Astrocyte (in vitro differentiated cells and primary cell): ENCODE measurements around the gene ZNF70. TPM values are rescaled to one million over a fixed set of nuclear protein-coding genes. Genes with fewer than 3 reads are reported as not detected.
A peak's percentile ranks its signal among the peaks of the same experiment; 100 is the strongest.

Source experiments
- DNase-seq: peaks from one replicate; pipeline ENCODE4 v3.0.0-alpha.2; 2010; ENCODE audit warnings: low read depth
- FAIRE-seq: peaks from 2 replicates; lab custom pipeline; 2011; peaks lifted over from hg19 to GRCh38; lab: Jason Lieb, UNC
- H2AFZ ChIP-seq: 2 replicates; pipeline ENCODE4 v1.6.0; 2012; ENCODE audit warnings: low read depth, low read length, inconsistent platforms
- H3K27ac ChIP-seq: 2 replicates; pipeline ENCODE4 v1.5.1; 2011; ENCODE audit warnings: low read depth, low read length, inconsistent platforms
- H3K27me3 ChIP-seq: 2 replicates; pipeline ENCODE4 v1.6.0; 2011; ENCODE audit warnings: low read length, inconsistent platforms; ENCODE audit not compliant: insufficient read depth
- H3K36me3 ChIP-seq: 2 replicates; pipeline ENCODE4 v1.5.1; 2011; ENCODE audit warnings: low read length, inconsistent platforms; ENCODE audit not compliant: insufficient read depth
- H3K4me1 ChIP-seq: 2 replicates; pipeline ENCODE4 v1.5.1; 2011; ENCODE audit warnings: low read length, inconsistent platforms; ENCODE audit not compliant: insufficient read depth
- H3K4me2 ChIP-seq: 2 replicates; pipeline ENCODE4 v1.6.0; 2012; ENCODE audit warnings: low read length, inconsistent platforms
- H3K4me3 ChIP-seq: 2 replicates; pipeline ENCODE4 v1.5.1; 2011; ENCODE audit warnings: low read depth, mild to moderate bottlenecking, low read length, inconsistent platforms; ENCODE audit not compliant: insufficient read depth
- H3K79me2 ChIP-seq: 2 replicates; pipeline ENCODE4 v1.6.0; 2012; ENCODE audit warnings: mild to moderate bottlenecking, low read length, inconsistent platforms; ENCODE audit not compliant: insufficient read depth
- H3K9ac ChIP-seq: 2 replicates; pipeline ENCODE4 v1.6.0; 2012; ENCODE audit warnings: mild to moderate bottlenecking, low read length, inconsistent platforms
- H3K9me3 ChIP-seq: 2 replicates; pipeline ENCODE4 v1.5.1; 2012; ENCODE audit warnings: low read depth, mild to moderate bottlenecking, low read length, inconsistent platforms; ENCODE audit not compliant: insufficient read depth
- H4K20me1 ChIP-seq: 2 replicates; pipeline ENCODE4 v1.6.0; 2012; ENCODE audit warnings: low read length, inconsistent platforms; ENCODE audit not compliant: insufficient read depth
- H3K27ac Mint-ChIP-seq: one replicate; pipeline ENCODE4 v1.8.0; 2021; ENCODE audit warnings: mild to moderate bottlenecking, mixed read lengths; ENCODE audit not compliant: unreplicated experiment
- H3K27me3 Mint-ChIP-seq: one replicate; pipeline ENCODE4 v1.8.0; 2021; ENCODE audit warnings: low read depth, mixed read lengths; ENCODE audit not compliant: unreplicated experiment
- H3K36me3 Mint-ChIP-seq: one replicate; pipeline ENCODE4 v1.8.0; 2021; ENCODE audit warnings: low read depth, mixed read lengths; ENCODE audit not compliant: unreplicated experiment
- H3K4me1 Mint-ChIP-seq: one replicate; pipeline ENCODE4 v1.8.0; 2021; ENCODE audit warnings: low read depth, mixed read lengths; ENCODE audit not compliant: unreplicated experiment
- H3K4me3 Mint-ChIP-seq: one replicate; pipeline ENCODE4 v1.8.0; 2021; ENCODE audit warnings: mild to moderate bottlenecking, moderate library complexity, mixed read lengths; ENCODE audit not compliant: unreplicated experiment
- H3K9me3 Mint-ChIP-seq: one replicate; pipeline ENCODE4 v1.8.0; 2021; ENCODE audit warnings: mild to moderate bottlenecking, mixed read lengths; ENCODE audit not compliant: unreplicated experiment
- EZH2 ChIP-seq: IDR thresholded peaks from 2 replicates; pipeline ENCODE4 v1.6.1; 2012; ENCODE audit warnings: mild to moderate bottlenecking, low read length, inconsistent platforms; ENCODE audit not compliant: insufficient read depth
- total RNA-seq: library from RNA; stranded (reverse); gene quantifications from 2 replicates; pipeline ENCODE4 v1.2.1, GENCODE V29; 2021
- TF ChIP-seq, protein P1 (sequence below): IDR thresholded peaks from 2 replicates; pipeline ENCODE4 v1.5.1; 2011; ENCODE audit warnings: low read depth, mild to moderate bottlenecking, inconsistent platforms, low read length, moderate library complexity; ENCODE audit not compliant: insufficient read depth

Gene ZNF70
- total RNA-seq, 1 donor from 2014 or later: 8.8 TPM

DNA sequence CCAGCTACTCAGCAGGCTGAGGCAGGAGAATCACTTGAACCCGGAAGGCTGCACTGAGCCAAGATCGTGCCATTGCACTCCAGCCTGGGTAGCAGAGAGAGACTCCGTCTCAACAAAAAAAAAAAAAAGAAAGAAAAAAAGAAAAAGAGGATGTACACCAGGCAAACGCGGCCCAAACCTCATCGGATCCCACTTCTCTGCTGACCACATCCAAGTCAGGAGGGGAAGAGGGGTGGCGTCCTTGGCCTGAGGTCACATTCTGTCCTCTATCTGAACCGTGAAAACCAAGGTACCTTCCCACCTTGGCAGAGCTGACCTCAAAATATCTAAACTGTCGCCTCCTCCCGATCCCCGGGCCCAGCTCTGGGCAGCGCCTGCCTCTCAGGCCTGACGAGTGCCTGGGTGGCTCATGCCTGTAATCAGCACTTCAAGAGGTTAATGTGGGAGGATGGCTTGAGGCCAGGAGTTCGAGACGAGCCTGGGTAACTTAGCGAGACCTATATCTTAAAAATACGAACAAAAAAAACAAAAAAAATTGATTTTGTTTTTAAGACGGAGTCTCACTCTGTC is 35.0 kb downstream of the ZNF70 start:
- Histone ChIP-seq H3K4me3 (no peak overlapping the region), H3K27me3 (no peaks in the 10 kb centered on the region), H3K4me2 (peak overlapping the region; percentile 85), H4K20me1 (peaks cover 6% of the 10 kb centered on the region), H3K79me2 (peaks cover 13% of the 10 kb centered on the region), H3K9me3 (no peaks in the 10 kb centered on the region), H3K9ac (no peak overlapping the region), H2AFZ (no peak overlapping the region), H3K4me1 (peaks cover 4% of the 10 kb centered on the region), H3K27ac (no peak overlapping the region), H3K36me3 (peaks cover under 1% of the 10 kb centered on the region)
- H3K4me3 Mint-ChIP-seq: peak overlapping the region; percentile 80
- no peaks in the 10 kb centered on the region for H3K27me3 Mint-ChIP-seq
- H3K9me3 Mint-ChIP-seq: no peaks in the 10 kb centered on the region
- TF ChIP-seq EZH2: no peak
- TF ChIP-seq, protein P1, sequence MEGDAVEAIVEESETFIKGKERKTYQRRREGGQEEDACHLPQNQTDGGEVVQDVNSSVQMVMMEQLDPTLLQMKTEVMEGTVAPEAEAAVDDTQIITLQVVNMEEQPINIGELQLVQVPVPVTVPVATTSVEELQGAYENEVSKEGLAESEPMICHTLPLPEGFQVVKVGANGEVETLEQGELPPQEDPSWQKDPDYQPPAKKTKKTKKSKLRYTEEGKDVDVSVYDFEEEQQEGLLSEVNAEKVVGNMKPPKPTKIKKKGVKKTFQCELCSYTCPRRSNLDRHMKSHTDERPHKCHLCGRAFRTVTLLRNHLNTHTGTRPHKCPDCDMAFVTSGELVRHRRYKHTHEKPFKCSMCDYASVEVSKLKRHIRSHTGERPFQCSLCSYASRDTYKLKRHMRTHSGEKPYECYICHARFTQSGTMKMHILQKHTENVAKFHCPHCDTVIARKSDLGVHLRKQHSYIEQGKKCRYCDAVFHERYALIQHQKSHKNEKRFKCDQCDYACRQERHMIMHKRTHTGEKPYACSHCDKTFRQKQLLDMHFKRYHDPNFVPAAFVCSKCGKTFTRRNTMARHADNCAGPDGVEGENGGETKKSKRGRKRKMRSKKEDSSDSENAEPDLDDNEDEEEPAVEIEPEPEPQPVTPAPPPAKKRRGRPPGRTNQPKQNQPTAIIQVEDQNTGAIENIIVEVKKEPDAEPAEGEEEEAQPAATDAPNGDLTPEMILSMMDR: no peak
- no peak for DNase-seq
- H3K36me3 Mint-ChIP-seq: peaks cover 12% of the 10 kb centered on the region
- H3K27ac Mint-ChIP-seq: no peak overlapping the region
- no peaks in the 10 kb centered on the region for H3K4me1 Mint-ChIP-seq
- no peak for FAIRE-seq

DNA sequence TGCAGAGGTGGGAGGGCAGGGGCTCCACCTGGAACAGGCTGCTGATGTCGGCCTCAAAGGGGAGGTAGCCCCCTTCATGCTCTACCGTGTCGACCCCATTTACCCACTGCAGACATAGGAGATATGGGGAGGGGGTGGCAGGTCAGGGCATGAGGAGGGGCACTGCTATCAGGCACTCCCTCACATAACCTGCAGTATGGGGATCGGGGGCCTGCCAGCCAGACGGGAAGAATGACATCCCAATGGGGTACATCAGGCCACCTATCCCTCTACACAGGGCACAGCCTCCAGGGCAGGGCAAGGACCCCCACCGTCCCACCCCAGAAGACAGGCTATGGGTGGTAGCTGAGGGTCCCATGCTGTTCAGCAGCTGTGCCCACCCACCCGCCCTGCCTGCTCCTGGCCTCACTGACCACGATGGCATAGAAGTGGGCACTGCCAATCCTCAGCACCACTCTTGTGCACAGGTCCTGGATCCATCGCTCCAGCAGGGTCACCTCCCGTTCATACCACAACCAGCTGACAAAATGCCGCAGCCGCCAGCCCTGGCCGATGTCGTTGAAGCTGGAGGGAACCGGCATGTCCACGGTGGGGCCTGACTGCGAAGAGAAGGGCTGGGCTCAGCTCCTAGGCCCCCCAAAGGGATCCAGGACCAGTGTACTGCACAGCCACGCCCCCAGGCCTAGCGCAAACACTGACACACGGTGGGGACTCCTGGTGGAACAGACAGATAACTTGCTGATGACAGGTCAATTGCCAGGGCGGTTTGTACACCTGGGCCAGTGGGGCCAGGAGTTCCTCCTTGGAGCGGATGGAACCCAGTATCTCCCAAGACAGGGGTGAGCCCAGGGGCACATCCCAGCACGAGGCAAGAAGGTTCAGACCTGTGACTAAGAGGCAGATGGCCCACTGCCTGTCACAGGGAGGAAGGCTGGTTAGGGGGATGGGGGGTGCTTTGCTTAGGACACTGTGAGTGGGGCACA is 36.0 kb downstream of the ZNF70 start:
- H3K9ac ChIP-seq: no peak overlapping the region
- H3K79me2 ChIP-seq: peaks cover 13% of the 10 kb centered on the region
- peaks cover 5% of the 10 kb centered on the region for H3K36me3 ChIP-seq
- H2AFZ ChIP-seq: no peak overlapping the region
- TF ChIP-seq EZH2: no peak
- TF ChIP-seq, protein P1: no peak
- H3K27ac Mint-ChIP-seq: no peak overlapping the region
- no peaks in the 10 kb centered on the region for H3K27me3 Mint-ChIP-seq
- no peaks in the 10 kb centered on the region for H3K27me3 ChIP-seq
- no peaks in the 10 kb centered on the region for H3K9me3 Mint-ChIP-seq
- H3K4me1 ChIP-seq: peaks cover 4% of the 10 kb centered on the region
- no peaks in the 10 kb centered on the region for H3K4me1 Mint-ChIP-seq
- no peak overlapping the region for H3K4me2 ChIP-seq
- DNase-seq (no peak), FAIRE-seq (no peak)
- peaks cover 13% of the 10 kb centered on the region for H4K20me1 ChIP-seq
- H3K9me3 ChIP-seq: no peaks in the 10 kb centered on the region
- no peak overlapping the region for H3K27ac ChIP-seq
- H3K36me3 Mint-ChIP-seq: peaks cover 15% of the 10 kb centered on the region
- no peak overlapping the region for H3K4me3 ChIP-seq
- peak overlapping the region; percentile 64 for H3K4me3 Mint-ChIP-seq
